Measurements from ENCODE around the gene SAMM50. TPM values are rescaled to one million over a fixed set of nuclear protein-coding genes. Genes with fewer than 3 reads are reported as not detected.
A peak's percentile ranks its signal among the peaks of the same experiment; 100 is the strongest.

SAMM50 gene
- total and polyA plus RNA-seq, 2 donors (not counting 3 experiments of a cell fraction or from before 2014, with no cell fraction given) = 42.9 to 56.2 TPM

DNA sequence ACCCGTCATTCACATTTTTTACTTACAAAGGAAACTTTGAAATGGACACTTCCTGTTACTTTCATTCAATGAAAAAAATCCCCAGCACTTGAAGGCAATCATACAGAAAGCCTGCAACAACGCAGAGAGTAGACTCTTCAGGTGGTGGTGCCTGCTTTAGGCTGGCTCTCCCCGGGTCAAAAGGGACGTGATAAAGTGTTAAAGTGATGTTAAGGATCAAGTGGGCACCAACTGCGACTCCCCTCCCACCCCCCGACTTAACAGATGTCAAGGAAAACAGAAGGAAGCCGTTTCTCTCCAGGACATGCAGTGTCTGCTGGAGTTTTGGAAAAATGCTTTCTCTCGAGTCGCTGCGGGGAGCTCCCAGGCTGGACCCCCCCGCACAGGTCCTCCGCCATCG lies 32.1 kb upstream of the SAMM50 start:
- Histone ChIP-seq H3K4me3 (replicated peaks in 1 of 3; ENCODE audit: insufficient read depth in 1 of 3, low read depth in 1 of 3, low read length in 3 of 3) (peak overlapping the region in 2 of 3 experiments; percentile 36), H3K9me3 (replicated peaks; ENCODE audit: control insufficient read depth, insufficient read depth, low read length) (no peaks in the 10 kb centered on the region), H3K27me3 (ENCODE audit: control insufficient read depth in 2 of 2, insufficient read depth in 2 of 2, low read length in 2 of 2) (no peaks in the 10 kb centered on the region), H2AFZ (ENCODE audit: low read depth, low read length) (peak overlapping the region; percentile 98), H3K79me2 (ENCODE audit: control insufficient read depth, insufficient read depth, low read length) (no peaks in the 10 kb centered on the region), H3K9me1 (replicated peaks; ENCODE audit: control insufficient read depth, extremely low read depth, insufficient read depth, low read length) (no peaks in the 10 kb centered on the region), H3K36me3 (ENCODE audit: control insufficient read depth in 2 of 2, extremely low read depth in 1 of 2, insufficient read depth in 2 of 2, low read length in 2 of 2) (no peaks in the 10 kb centered on the region), H3K4me1 (ENCODE audit: control insufficient read depth, extremely low read depth, insufficient read depth, low read length) (peaks cover 30% of the 10 kb centered on the region), H3K27ac (ENCODE audit: insufficient read depth, low read depth, low read length) (peak overlapping the region; percentile 27), H3K9ac (replicated peaks; ENCODE audit: extremely low read depth, insufficient read depth, low read length) (no peak overlapping the region), H3K4me2 (ENCODE audit: insufficient read depth, low read length) (peak overlapping the region; percentile 74), H4K20me1 (replicated peaks; ENCODE audit: control insufficient read depth, extremely low read depth, insufficient read depth, low read length) (no peaks in the 10 kb centered on the region)
- DNase-seq (ENCODE audit: low read depth, low spot score) = peak; percentile 53
- peak; percentile 12 for FAIRE-seq
- ChIA-PET POLR2A (no interaction called here), CTCF (interaction anchor here (1.0 to 3.1 kb wide), 6 partner anchors 10 to 163 kb away, joined by 3 to 21 read pairs (median 4); no protein-coding TSS in a partner anchor)
- no TSS peak for BruUV-seq (replicated peaks)
- intact Hi-C loops (cut with micrococcal nuclease) (loop anchor here (2.0 to 10.0 kb wide), 3 partner anchors 32 to 762 kb away; partner anchors contain the start of genes SAMM50 and TTLL12), dilution Hi-C loops (cut with MboI; ENCODE audit: extremely low pct_ligation_motif_present, low sequenced_read_pairs) (no loop called here)
- TF ChIP-seq EZH2 (IDR thresholded peaks at IDR 0.05; ENCODE audit: borderline replicate concordance, low read depth, low read length, severe bottlenecking) (no peak), POLR2A (IDR thresholded peaks at IDR 0.05; ENCODE audit: low read depth, low read length) (no peak), FOS (IDR thresholded peaks at IDR 0.05; ENCODE audit: borderline replicate concordance, insufficient read depth, low read length) (no peak), POLR2AphosphoS5 (IDR thresholded peaks at IDR 0.05; ENCODE audit: insufficient read depth, low read depth, low read length) (no peak), GATA2 (IDR thresholded peaks at IDR 0.05; ENCODE audit: insufficient read depth, insufficient read length, low read depth, low read length) (no peak), MYC (IDR thresholded peaks at IDR 0.05; ENCODE audit: low read depth, low read length) (no peak), JUN (IDR thresholded peaks at IDR 0.05; ENCODE audit: borderline replicate concordance, insufficient read depth, insufficient read length, low read depth) (no peak)
- TF ChIP-seq, protein P1, sequence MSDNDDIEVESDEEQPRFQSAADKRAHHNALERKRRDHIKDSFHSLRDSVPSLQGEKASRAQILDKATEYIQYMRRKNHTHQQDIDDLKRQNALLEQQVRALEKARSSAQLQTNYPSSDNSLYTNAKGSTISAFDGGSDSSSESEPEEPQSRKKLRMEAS (IDR thresholded peaks at IDR 0.05; ENCODE audit: insufficient read depth, insufficient read length) = no peak
- TF ChIP-seq, protein P2, sequence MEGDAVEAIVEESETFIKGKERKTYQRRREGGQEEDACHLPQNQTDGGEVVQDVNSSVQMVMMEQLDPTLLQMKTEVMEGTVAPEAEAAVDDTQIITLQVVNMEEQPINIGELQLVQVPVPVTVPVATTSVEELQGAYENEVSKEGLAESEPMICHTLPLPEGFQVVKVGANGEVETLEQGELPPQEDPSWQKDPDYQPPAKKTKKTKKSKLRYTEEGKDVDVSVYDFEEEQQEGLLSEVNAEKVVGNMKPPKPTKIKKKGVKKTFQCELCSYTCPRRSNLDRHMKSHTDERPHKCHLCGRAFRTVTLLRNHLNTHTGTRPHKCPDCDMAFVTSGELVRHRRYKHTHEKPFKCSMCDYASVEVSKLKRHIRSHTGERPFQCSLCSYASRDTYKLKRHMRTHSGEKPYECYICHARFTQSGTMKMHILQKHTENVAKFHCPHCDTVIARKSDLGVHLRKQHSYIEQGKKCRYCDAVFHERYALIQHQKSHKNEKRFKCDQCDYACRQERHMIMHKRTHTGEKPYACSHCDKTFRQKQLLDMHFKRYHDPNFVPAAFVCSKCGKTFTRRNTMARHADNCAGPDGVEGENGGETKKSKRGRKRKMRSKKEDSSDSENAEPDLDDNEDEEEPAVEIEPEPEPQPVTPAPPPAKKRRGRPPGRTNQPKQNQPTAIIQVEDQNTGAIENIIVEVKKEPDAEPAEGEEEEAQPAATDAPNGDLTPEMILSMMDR (IDR thresholded peaks at IDR 0.05; ENCODE audit: extremely low read depth in 1 of 2, insufficient read depth in 1 of 2, low read depth in 1 of 2, low read length in 2 of 2) = no peak

All from endothelial cell of umbilical vein (primary cell).